ELR (cell line): ENCODE results near the gene PACRG.

ENCODE experiments used
- DNase-seq: peaks from one replicate; pipeline ENCODE4 v3.0.0-alpha.2; 2015; ENCODE audit warnings: low read depth

PACRG gene

GRCh38 chr6:162710419-162710818 is 17.4 kb upstream of the PACRG start:
- DNase-seq = no peak

GRCh38 chr6:162710936-162711335 is 16.8 kb upstream of the PACRG start:
- DNase-seq = no peak

GRCh38 chr6:162711376-162711775 is 16.4 kb upstream of the PACRG start:
- DNase-seq = no peak

GRCh38 chr6:162712694-162713093 is 15.1 kb upstream of the PACRG start:
- DNase-seq = no peak

GRCh38 chr6:162713974-162714780 is 13.6 kb upstream of the PACRG start:
- no peak for DNase-seq

- DNase-seq = no peak
Measured at GRCh38 chr6:162715601-162716000, 12.2 kb upstream of the PACRG start.

GRCh38 chr6:162719528-162719927 is 8.2 kb upstream of the PACRG start:
- DNase-seq = no peak

- no peak for DNase-seq
Measured at GRCh38 chr6:162721404-162721687, 6.4 kb upstream of the PACRG start.

- no peak for DNase-seq
Measured at GRCh38 chr6:162722226-162722625, 5.5 kb upstream of the PACRG start.

- DNase-seq = no peak
Measured at GRCh38 chr6:162722633-162723032, 5.1 kb upstream of the PACRG start.

- peak; percentile 28 for DNase-seq
Measured at GRCh38 chr6:162726947-162727321, 840 bp upstream of the PACRG start.

- DNase-seq = no peak
Measured at GRCh38 chr6:162728197-162728596, 423 bp downstream of the PACRG start.

GRCh38 chr6:162728706-162729105 is 932 bp downstream of the PACRG start:
- no peak for DNase-seq

GRCh38 chr6:162730502-162730901 is 2.7 kb downstream of the PACRG start:
- no peak for DNase-seq

- DNase-seq = no peak
Measured at GRCh38 chr6:162733489-162733888, 5.7 kb downstream of the PACRG start.

GRCh38 chr6:162736961-162737360 is 9.2 kb downstream of the PACRG start:
- peak; percentile 19 for DNase-seq

- peak; percentile 85 for DNase-seq
Measured at GRCh38 chr6:162750776-162751175, 23.0 kb downstream of the PACRG start.

- DNase-seq = no peak
Measured at GRCh38 chr6:162751211-162751859, 23.6 kb downstream of the PACRG start.

GRCh38 chr6:162753775-162754174 is 26.0 kb downstream of the PACRG start:
- DNase-seq = no peak

GRCh38 chr6:162770136-162770535 is 42.4 kb downstream of the PACRG start:
- DNase-seq = no peak

- DNase-seq = no peak
Measured at GRCh38 chr6:162770955-162771354, 43.2 kb downstream of the PACRG start.

GRCh38 chr6:162772466-162772865 is 44.7 kb downstream of the PACRG start:
- DNase-seq = no peak

- DNase-seq = no peak
Measured at GRCh38 chr6:162773996-162774395, 46.2 kb downstream of the PACRG start.

- no peak for DNase-seq
Measured at GRCh38 chr6:162777091-162777490, 49.3 kb downstream of the PACRG start.
